ENCODE measurements around the gene PRKN.

Gene PRKN

DNA sequence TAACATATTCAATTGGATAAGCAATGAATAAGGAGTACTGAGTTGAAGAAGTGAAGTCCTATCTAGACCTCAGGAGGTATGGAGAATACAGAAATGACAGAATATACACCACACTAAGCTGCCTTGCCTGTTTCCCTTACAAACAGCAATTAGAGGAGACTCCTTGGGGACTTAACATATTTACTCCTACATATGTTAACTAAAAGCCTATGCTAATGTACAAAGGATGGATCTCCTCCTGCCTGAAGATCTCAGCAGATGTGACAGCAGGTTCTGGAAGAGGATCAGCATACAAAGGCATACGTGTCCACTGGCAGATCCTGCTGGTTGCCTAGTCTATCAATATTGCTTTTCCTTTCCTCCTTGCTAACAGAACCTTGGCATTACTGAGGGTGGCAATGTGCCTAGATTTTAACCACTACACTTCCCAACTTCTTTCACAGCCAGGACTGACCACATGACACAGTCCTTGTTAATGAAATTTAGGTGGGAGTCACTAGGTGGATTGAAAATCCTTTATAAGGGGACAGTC, 29.6 kb downstream of the PRKN start:
- Histone ChIP-seq H3K4me3 (ENCODE audit: low read depth, low read length) (no peak overlapping the region), H3K36me3 (no peaks in the 10 kb centered on the region), H3K27ac (no peak overlapping the region), H3K27me3 (ENCODE audit: insufficient read depth, low read depth, severe bottlenecking) (no peaks in the 10 kb centered on the region), H3K9me3 (ENCODE audit: severe bottlenecking) (no peaks in the 10 kb centered on the region)
- no peak for DNase-seq
- TF ChIP-seq, protein P1, sequence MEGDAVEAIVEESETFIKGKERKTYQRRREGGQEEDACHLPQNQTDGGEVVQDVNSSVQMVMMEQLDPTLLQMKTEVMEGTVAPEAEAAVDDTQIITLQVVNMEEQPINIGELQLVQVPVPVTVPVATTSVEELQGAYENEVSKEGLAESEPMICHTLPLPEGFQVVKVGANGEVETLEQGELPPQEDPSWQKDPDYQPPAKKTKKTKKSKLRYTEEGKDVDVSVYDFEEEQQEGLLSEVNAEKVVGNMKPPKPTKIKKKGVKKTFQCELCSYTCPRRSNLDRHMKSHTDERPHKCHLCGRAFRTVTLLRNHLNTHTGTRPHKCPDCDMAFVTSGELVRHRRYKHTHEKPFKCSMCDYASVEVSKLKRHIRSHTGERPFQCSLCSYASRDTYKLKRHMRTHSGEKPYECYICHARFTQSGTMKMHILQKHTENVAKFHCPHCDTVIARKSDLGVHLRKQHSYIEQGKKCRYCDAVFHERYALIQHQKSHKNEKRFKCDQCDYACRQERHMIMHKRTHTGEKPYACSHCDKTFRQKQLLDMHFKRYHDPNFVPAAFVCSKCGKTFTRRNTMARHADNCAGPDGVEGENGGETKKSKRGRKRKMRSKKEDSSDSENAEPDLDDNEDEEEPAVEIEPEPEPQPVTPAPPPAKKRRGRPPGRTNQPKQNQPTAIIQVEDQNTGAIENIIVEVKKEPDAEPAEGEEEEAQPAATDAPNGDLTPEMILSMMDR (IDR thresholded peaks at IDR 0.05; ENCODE audit: low read depth, low read length), result no peak

DNA sequence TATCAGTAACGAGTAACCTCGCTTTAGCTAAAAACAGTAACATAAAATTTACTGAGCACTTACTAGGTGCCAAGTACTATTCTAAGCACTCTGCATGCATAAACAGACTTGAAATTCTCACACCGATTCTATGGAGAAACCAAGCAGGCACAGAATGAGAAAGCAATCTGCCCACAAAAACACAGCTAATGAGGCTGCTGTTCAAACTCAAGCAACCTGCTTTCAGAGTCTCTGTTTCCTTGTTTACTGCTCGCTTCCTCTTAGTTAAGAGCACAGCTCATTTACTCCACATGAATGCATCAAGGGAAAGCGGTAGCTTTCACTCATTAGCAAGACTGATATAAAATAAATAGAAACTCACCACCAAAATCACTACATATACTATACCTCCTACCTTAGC, 37.4 kb downstream of the PRKN start:
- H3K9me3 ChIP-seq (ENCODE audit: severe bottlenecking), result no peaks in the 10 kb centered on the region
- H3K27ac ChIP-seq, result no peak overlapping the region
- H3K36me3 ChIP-seq, result no peaks in the 10 kb centered on the region
- TF ChIP-seq, protein P1 (IDR thresholded peaks at IDR 0.05; ENCODE audit: low read depth, low read length), result no peak
- DNase-seq, result no peak
- H3K4me3 ChIP-seq (ENCODE audit: low read depth, low read length), result no peak overlapping the region
- H3K27me3 ChIP-seq (ENCODE audit: insufficient read depth, low read depth, severe bottlenecking), result no peaks in the 10 kb centered on the region

DNA sequence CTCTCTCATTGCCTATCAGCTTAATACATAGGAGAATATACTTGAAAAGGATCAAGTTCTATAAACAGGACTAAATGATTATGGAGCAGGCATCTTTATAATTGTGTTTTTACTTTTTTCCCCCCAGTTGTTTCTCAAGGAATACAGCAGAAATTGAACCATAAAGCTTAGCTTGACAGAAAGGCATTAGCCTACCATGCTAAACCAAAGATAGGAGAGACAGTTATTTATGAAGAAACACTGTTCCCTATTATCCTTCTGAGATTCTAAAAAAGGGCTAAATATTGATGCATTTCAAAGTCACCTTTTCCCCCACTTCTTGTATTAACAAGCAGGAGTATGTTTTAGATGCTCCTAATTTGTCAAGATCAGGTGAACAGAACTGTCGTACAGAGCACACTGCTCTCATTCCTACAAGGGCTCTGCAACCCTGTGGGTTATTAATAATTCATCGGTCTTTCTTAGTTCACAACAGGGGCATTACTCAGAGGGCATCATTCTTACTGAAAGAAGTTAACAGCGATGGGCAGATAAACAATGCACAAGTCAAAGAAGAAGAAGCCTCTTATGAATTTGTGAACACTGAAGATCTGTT, 38.7 kb downstream of the PRKN start:
- Histone ChIP-seq H3K27me3 (ENCODE audit: insufficient read depth, low read depth, severe bottlenecking) (no peaks in the 10 kb centered on the region), H3K9me3 (ENCODE audit: severe bottlenecking) (no peaks in the 10 kb centered on the region), H3K27ac (no peak overlapping the region), H3K4me3 (ENCODE audit: low read depth, low read length) (no peak overlapping the region), H3K36me3 (no peaks in the 10 kb centered on the region)
- TF ChIP-seq, protein P1 (IDR thresholded peaks at IDR 0.05; ENCODE audit: low read depth, low read length), result no peak
- no peak for DNase-seq

DNA sequence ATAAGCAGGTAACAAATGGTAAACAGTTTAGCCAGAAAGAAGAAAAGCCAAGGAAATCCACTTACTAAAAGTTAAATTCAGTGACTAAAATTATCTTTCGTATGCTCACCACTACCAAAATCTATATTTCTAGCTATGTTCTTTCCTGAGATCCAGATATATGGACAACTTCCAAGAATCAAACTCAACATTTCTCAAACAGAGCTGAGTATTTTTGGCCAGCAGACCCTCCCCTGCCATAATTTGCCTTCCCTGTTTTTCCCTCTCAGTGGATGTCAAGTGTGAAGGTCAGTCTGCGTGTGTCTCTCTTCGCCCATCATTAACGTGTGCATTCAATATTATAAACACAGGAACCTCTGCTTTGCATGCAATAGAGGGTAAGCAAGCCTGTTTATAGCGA, 42.0 kb downstream of the PRKN start:
- Histone ChIP-seq H3K27ac (no peak overlapping the region), H3K4me3 (ENCODE audit: low read depth, low read length) (no peak overlapping the region), H3K27me3 (ENCODE audit: insufficient read depth, low read depth, severe bottlenecking) (no peaks in the 10 kb centered on the region), H3K9me3 (ENCODE audit: severe bottlenecking) (no peaks in the 10 kb centered on the region), H3K36me3 (no peaks in the 10 kb centered on the region)
- TF ChIP-seq, protein P1 (IDR thresholded peaks at IDR 0.05; ENCODE audit: low read depth, low read length), result no peak
- no peak for DNase-seq

DNA sequence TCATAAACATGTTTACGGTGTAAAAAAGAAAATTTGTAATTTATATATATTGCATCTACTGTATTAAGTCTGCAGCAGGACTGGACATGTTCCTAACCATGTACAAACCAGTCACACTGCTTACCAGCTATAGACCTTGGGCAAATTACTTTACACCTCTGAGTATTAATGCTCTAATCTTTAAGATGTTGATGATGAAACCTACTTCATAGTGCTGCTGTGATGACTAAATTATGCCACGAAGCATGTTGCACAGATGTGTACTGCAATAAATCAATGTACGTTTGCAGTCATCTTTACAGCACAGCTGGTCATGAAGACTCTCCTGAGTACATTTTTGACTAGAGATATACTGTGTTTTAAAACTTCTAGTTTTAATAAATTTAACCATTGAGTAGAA, 42.6 kb downstream of the PRKN start:
- Histone ChIP-seq H3K9me3 (ENCODE audit: severe bottlenecking) (no peaks in the 10 kb centered on the region), H3K4me3 (ENCODE audit: low read depth, low read length) (no peak overlapping the region), H3K36me3 (no peaks in the 10 kb centered on the region), H3K27me3 (ENCODE audit: insufficient read depth, low read depth, severe bottlenecking) (no peaks in the 10 kb centered on the region), H3K27ac (no peak overlapping the region)
- no peak for DNase-seq
- TF ChIP-seq, protein P1 (IDR thresholded peaks at IDR 0.05; ENCODE audit: low read depth, low read length), result no peak

DNA sequence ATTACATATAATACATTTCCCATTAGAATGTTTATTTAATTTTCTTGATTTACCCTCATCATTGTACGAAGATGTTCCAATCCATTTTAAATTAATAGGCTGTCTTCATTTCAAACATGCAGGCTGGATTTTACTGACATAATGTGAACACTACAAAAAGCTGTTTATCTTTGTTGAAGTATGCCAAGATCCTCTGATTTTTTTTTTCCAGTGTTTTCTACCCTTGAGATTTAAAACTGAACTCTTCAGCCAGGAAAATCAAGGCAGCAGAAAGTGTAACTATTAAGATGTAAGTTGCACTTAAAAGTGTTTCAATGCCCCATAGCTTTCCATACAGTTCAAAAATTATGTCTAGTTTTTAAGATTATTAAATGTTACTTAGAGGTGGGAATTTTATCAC, 43.5 kb downstream of the PRKN start:
- Histone ChIP-seq H3K27me3 (ENCODE audit: insufficient read depth, low read depth, severe bottlenecking) (no peaks in the 10 kb centered on the region), H3K27ac (no peak overlapping the region), H3K4me3 (ENCODE audit: low read depth, low read length) (no peak overlapping the region), H3K9me3 (ENCODE audit: severe bottlenecking) (no peaks in the 10 kb centered on the region), H3K36me3 (no peaks in the 10 kb centered on the region)
- no peak for DNase-seq
- TF ChIP-seq, protein P1 (IDR thresholded peaks at IDR 0.05; ENCODE audit: low read depth, low read length), result no peak
